NCI-H82 (cell line): ENCODE measurements around the gene ARHGEF4.

Experiments used
- DNase-seq: peaks from one replicate; lab custom pipeline; 2025; lab: John Stamatoyannopoulos, UW

Gene ARHGEF4

DNA sequence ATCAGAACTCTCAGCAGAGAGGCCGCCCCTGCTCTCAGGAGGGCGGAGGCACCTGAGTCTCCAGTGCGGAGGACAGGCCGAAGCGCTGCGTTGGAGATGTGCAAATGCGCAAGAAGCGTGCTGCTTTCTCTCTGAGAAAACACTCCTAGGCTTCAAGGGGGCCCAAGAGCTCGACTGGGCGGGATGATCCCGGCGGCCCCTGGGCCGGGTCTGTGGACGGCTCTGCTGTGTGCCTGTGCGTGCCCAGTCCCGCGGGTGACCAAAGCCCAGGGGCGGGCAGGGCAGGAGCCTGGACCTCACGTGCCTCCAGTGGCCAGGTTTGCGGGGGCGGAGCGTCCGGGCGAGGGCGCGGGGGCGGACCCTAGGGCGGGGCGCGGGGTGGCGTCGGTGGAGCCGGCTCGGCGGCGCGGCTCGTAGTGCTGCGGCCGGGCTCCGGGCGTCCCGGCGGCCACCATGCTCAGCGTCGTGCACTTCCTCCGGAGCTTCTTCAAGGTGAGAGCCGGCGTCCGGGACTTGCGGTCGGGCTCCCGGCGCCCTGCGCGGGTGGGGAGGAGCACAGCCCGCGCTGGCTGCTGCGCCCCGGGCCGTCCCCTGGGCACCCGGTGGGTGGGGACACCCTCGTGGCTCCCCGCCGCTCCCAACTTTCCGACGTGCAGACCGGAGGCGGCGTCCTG, at the start of gene ARHGEF4:
ARHGEF4 (plus strand) TSS at position 414 of the 674 bp plus-strand sequence; CDS start at position 454, 40 bp downstream.
- DNase-seq, result peak; percentile 56

DNA sequence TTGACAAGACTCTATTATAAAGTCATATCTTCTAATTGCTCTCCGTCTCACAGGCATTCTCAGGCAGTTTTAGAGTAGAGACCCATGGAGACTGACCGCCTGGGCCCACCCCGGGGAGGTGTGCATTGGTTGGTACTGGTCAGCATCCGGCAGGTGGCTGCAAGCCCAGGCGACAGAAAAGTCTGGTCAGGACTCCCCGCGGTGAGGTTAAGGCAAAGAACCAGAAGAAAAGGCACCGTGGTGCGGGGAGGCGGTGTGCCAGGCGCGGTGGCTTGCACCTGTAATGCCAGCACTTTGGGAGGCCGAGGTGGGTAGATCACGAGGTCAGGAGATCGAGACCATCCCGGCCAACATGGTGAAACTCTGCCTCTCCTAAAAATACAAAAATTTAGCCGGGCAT, 48.9 kb upstream of the ARHGEF4 start:
- no peak for DNase-seq

GRCh38 chr2:130790312-130790711, 46.4 kb upstream of the ARHGEF4 start:
- DNase-seq, result no peak

DNA sequence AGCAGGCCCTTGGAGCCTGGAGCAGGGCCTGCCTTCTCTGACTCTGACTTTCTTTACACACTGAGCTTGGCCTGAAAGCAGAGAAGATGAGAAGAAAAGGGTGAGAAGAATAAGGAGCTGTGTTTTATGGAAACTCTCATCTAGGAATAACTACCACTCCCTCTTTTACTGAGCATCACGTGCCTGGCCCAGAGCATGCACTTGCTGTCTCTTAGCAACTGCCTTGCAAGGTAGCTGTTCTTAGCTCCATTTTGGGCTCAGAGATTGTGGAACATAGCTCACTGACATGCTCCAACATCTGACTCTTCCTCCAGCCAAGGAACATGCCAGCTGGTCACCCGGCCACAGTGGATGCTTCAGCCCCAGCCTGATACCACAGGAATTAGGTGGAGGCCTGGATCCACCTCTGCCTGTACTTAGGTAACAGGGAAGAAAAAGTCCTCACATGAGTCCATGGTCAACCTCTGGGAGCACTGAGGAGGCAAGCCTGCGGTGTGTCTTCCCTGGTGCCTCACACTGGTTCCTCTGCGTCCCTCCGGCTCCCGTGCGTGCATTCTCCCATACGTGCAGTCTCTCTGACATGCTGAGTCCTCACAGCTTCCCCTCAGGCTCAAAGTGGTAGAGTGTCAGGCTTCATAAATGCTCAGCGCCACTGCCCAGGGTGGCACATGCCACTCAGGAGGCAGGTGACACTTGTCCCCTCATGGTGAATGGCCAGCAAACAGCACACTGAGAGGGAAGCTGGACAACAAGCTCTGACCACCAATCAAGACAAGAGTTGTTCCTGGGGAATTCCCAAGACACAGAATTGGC, 45.7 kb upstream of the ARHGEF4 start:
- no peak for DNase-seq

DNA sequence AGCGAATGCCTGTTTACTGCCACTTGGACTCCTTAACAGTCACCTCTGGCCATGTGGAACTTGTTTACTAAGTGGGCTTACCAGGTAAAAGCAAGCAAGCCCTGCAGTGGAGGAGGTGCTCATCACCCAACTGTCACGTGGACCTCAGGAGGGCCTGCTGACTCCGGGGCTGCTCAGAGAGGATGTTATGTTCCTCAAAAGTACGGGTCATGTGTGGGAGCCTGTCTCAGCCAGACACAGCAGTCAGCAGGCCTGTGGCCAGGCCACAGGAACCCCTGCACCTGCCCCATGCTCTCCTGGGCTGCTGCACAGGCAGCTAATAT, 45.1 kb upstream of the ARHGEF4 start:
- no peak for DNase-seq

DNA sequence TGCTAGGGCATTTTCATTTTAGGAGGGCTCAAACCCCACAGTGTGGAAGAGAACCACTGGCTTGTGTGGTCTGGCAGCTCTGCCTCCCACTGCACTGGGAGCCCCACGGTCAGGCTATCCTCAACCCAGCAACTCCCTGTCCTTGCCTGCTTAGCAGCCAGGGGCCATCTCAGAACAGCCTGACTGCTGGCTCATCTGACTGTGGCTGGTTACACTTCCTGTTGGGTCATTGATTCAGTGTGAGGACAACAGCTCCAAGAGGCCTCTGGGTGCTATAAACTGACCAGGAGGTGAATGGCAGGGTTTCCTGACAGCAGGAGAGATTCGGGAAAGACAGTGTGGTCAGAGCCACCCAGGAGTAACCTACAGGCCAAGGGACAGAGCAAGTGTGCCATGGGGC, 41.3 kb upstream of the ARHGEF4 start:
- no peak for DNase-seq

DNA sequence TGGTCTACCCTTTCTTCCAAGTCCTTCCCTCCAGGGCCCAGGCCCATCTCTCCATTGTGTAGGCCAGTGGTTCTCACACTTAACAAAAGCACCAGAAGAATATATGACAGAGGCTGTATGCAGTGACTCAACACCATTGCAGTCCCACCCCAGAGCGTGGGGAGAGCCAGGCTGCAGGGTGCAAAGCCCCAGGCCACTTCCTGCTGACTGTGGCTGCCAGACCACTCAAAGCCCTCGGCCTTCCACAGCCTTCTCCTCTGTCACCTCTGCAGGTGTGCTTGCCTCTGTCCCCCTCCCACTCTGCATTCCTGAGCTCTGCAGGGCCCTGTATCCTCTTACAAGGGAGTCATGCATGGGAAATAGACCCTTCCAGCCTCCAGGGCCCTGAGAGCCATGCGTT, 40.4 kb upstream of the ARHGEF4 start:
- DNase-seq, result no peak

- peak; percentile 95 for DNase-seq
Measured at GRCh38 chr2:130797493-130798435, 39.0 kb upstream of the ARHGEF4 start.

GRCh38 chr2:130798472-130799218, 38.1 kb upstream of the ARHGEF4 start:
- DNase-seq, result peak; percentile 72

DNA sequence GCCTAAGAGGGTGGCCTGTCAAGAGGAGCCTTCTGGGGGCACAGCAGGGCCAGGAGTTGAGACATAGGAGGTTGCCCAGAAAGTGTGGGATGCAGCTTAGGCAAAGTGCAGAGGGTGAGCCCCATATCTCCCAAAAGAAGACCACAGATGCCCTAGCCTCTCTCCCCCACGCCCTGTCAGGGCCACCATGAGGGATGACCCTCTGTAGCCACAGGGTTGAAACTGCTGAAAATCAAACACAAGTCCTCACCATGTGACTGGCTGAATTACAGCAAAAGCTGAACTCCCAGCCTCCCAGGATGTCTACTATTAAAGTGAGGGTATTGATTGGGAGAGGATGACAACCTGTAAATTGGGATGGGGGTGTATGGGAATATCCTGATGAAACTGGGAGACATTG, 37.4 kb upstream of the ARHGEF4 start:
- no peak for DNase-seq

GRCh38 chr2:130805613-130806012, 31.1 kb upstream of the ARHGEF4 start:
- no peak for DNase-seq

- DNase-seq, result no peak
Measured at GRCh38 chr2:130806370-130806769, 30.3 kb upstream of the ARHGEF4 start.

DNA sequence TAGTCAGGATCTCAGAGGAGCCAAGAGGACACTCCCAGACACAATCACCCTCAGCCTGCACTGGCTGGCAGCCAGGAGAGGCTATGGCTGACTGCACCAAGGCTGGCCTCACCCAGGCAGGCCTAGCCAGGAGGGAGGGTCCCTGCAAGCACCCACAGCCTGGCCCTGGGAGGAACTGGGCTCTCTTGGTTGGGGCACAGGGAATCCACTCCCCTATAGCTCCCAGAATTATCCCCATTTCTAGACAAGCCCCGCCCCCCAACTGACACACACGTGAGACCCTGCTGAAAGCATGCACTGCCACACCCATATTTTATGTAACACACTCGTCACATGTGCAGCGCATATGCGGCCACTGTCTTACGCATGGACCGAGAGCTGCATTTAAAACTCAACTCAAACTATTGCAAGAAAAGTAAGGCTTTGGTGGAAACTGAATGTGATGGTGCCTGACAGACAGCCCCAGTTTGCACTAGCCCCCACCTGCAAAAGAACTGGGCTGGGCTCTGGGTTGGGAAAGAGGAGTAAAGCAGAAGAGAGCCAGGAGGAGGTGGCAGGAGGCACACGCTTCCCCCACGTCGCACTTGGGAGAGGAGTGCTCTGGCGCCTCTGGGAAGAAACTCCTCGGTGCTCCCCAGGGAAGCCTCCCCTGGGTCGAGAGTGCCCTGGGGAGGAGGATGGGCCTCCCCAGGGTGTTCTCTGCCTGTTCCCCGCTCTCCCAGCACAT, 28.9 kb upstream of the ARHGEF4 start:
- no peak for DNase-seq

DNA sequence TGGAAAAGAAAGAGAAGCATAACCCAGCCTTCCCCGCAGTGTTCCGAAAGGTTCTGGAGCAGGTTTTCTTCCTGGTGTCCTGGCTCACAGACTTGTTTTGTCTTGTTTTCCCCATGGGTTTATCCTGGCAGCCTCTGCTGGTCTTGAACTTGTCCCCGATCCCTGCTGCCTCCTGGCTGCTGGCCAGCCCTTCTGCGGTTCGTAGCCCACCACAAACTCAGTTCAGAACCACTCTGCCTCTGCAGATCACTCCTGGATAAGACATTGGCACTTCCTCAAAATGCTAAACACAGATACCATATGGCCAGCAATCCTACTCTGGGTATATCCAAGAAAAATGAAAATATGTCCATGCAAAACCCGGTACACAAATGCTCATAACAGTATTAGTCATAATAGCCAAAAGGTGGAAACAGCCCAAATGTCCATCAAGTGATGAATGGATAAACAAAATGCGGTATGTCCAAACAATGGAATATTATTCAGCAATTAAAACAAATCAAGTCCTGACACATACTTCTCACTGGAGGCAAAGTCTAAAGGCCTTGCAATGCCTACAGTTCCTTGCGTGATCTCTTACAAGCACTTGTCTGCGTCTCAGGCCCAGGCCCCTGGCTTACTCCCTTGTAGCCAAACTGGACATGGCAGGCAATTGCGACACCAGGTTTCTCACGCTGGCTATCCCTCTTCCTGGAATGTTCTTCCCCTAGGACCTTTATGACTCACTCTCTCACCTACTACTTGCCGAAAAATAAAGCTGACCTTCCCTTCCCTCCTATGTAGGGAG, 28.0 kb upstream of the ARHGEF4 start:
- DNase-seq, result no peak

GRCh38 chr2:130810490-130810889, 26.2 kb upstream of the ARHGEF4 start:
- DNase-seq, result no peak

DNA sequence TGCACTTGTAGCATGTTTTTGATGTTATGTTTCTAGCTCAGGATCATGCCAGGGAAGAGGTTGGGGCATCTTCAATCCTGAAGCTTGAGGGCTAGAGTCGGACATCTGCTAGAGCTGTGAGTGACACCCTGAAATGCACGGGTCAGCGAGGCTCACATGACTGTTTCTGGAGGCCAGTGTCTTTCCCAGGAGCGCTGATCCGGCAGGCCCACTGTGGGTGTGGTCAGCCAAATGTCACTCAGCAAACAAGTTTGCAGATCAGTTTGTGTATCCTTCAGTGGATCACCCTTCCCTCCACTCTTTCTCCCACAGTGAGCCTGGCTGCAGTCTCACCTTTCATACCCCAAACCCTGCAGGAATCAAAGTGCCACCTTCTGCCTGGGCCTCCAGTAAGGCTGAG, 23.0 kb upstream of the ARHGEF4 start:
- no peak for DNase-seq

- DNase-seq, result no peak
Measured at GRCh38 chr2:130814931-130815680, 21.6 kb upstream of the ARHGEF4 start.

DNA sequence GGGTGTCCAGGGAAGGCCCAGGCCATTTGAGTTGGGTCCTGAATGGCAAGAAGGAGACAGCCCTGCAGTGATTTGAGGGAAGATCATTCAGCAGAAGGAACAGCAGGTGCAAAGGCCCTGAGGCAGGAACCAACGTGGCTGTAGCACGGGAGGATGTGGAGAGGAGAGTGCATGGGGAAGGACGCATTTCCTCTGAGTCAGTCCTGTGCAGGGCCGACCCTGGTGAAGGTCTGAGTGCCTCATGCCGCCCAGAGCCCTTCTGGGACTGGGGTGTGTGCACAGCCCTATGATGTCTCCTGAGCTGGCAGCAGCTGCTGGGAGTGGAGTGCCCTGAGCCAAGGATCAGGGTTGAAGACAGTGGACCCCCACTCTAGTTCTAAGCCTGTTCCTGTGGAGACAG, 17.9 kb upstream of the ARHGEF4 start:
- DNase-seq, result no peak

DNA sequence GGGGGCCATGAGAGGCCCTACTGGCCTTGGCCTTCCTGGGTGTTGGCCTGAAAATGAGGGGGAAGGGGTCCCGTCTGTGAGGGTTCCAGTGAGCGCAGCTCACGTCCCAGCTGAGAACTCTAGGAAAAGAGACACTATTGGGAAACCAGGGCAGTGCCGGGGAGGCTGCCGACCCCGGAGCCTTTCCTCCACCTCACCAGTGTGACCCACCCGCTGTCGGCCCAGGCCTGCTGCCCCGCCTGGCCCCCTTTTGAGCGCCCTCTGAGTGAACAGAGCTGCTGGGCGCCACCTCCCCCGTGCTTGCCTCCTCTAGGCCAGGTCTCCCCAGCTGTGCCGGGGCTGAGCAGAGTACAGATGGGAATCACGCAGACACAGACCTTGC, 17.5 kb upstream of the ARHGEF4 start:
- DNase-seq, result no peak
